Bone marrow (tissue), 2 donors: Measurements from ENCODE around the gene SLC27A3.
"Not testable (repeated sequence)": the region's sequence is repeated elsewhere in the genome, so short reads cannot be mapped to it uniquely, and the experiment has no call there.

ENCODE experiments used
- DNase-seq, 2 donors: peaks; one replicate each; lab custom pipeline; 2025; lab: John Stamatoyannopoulos, UW

SLC27A3 gene

GRCh38 chr1:153763365-153764225 is 11.6 kb upstream of the SLC27A3 start:
- no peak for DNase-seq

DNA sequence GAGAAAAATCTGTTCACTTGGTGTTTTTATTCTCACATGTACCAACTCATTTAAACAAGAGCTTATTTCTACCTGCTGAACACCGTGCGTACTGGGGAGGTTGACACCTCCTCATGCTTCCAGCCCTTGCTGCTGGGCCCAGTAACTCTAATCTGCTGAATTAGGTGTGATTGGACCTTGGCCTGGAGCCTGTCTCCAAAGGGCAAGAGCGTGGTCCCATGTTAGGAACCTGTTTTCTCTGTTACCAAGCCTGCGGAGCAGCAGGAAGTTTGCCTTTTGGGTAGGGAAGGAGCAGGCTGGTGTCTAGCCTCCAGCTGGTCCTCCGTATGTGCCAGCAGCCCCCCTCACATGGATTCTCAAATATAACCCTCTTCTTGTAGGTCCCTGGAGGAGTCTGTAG is 10.9 kb upstream of the SLC27A3 start:
- DNase-seq, result no peak

DNA sequence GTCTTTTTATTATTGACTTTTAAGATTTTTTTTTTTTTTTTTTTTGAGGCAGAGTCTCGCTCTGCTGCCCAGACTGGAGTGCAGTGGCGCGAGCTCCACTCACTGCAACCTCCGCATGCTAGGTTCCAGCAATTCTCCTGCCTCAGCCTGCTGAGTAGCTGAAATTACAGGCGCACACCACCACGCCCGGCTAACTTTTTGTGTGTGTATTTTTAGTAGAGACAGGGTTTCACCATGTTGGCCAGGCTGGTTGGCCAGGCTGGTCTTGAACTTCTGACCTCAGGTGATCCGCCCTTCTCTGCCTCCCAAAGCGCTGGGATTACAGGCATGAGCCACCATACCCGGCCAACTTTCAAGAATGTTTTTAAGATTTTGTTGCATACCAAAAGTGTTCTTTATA is 8.5 kb upstream of the SLC27A3 start:
- not testable (repeated sequence) for DNase-seq

- DNase-seq, result no peak
Measured at GRCh38 chr1:153767519-153767918, 7.7 kb upstream of the SLC27A3 start.

DNA sequence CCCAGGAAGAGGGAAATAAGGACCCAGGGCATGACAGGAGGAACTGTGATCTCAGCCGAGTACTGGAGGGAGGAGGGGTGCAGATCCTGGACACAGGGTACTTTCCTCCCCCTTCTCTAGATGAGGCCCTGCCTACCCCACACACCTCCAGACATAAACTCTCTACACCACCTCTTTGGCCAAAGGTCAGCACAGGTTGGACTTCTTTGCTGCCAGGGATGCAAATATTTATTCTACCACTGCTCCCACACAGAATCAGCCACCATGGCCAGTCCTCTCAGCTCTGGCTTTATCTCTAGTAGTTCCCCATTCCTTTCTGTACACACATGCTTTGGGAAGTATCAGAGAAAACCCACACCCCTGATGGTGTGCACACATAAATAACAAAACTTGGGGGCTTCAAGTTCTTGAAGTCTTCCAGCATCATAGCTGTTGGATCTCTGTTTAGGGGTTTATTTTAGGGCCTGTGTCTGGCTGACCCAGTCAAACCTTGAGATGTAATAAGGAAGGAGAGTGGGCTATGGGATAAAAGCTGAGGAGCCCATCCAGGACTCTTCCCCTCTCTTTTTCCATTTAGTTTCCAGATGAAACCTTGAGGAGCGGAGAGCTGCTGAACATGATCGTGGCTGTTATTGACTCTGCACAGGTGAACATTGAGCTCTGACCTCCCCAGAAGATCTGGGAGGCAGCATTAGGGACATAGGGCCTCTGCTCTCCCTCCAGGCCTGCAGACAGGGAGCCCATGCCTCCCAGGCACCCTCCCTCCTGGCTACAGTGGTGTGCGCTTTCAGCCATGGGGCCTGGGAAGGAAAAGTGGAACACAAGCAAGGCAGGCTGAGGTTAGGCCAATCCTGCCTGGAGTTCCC is 6.7 kb upstream of the SLC27A3 start:
- no peak for DNase-seq

- no peak for DNase-seq
Measured at GRCh38 chr1:153769221-153769620, 6.0 kb upstream of the SLC27A3 start.

GRCh38 chr1:153770797-153771196 is 4.4 kb upstream of the SLC27A3 start:
- no peak for DNase-seq

DNA sequence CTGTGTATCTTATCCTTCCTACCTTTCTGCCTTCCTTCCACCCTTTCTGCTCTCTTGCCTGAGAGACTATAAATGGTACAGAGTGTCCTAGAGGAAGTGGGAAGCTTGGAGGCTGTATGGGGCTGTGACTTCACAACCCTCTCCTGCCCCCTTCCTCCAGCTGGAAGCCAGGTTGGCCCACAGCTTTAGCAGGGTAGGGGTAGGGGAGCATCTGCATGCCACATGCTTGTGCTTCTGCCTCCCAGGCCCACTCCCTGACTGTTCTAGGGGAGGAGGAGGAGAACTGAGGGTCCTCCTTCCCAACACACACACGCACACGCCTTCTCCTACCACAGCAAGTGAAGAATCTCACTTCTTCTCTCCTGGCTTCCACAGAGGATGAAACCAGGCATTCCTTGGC is 3.9 kb upstream of the SLC27A3 start:
- no peak for DNase-seq

DNA sequence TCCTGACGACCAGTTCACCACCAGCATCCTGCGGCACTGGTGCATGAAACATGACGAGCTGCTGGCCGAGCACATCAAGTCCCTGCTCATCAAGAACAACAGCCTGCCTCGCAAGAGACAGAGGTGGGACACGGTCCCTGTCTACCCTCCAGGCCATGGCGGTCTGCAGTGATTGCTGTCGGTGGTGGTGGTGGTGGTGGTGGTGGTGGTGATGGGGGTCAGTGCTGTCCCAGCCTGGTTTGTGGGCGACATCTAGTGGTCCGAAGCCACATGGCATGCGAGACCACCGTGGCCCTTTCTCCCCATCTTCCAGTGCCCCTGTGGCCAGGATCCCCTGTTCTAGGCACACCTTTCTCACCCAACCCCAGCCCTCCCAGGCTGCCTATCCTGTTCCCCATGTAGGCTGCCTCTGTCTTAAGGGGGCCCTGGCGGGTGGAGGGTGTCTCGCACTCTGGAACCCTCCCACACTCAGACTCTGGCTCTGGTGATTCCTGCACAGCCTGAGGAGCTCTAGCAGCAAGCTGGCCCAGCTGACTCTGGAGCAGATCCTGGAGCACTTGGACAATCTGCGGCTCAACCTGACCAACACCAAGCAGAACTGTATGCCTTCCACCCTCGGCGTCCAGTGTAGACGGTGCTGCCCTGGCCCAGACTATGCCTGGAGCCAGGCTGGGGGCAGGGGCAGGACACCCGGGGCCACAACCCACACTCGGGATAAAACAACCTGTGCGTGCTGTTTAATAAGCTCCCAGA is 3.2 kb upstream of the SLC27A3 start:
- DNase-seq, result no peak

GRCh38 chr1:153773096-153773921 is 1.9 kb upstream of the SLC27A3 start:
- peak in 1 of 2 donors; percentile 30 for DNase-seq

GRCh38 chr1:153774026-153774595 is 1.1 kb upstream of the SLC27A3 start:
- peak in 1 of 2 donors; percentile 39 for DNase-seq

GRCh38 chr1:153775458-153776327 is 486 bp downstream of the SLC27A3 start:
- DNase-seq, result peak; percentile 19 to 20

DNA sequence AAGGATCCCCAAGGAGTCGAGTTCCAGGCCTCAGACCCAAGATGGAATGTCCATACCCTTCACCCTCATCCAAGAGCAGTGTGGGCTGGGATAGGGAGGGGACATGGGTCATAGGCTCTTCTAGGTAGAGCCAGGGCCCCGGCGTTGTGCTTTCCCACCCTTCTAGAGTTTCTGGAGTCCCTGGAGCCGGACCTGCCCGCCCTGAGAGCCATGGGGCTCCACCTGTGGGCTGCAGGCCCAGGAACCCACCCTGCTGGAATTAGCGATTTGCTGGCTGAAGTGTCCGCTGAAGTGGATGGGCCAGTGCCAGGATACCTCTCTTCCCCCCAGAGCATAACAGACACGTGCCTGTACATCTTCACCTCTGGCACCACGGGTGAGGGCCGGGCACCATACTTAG is 1.1 kb downstream of the SLC27A3 start:
- no peak for DNase-seq

- DNase-seq, result no peak
Measured at GRCh38 chr1:153776845-153777370, 1.7 kb downstream of the SLC27A3 start.

- DNase-seq, result no peak
Measured at GRCh38 chr1:153777648-153778047, 2.4 kb downstream of the SLC27A3 start.

GRCh38 chr1:153778051-153778823 is 3.0 kb downstream of the SLC27A3 start:
- no peak for DNase-seq

- no peak for DNase-seq
Measured at GRCh38 chr1:153778824-153779519, 3.8 kb downstream of the SLC27A3 start.

DNA sequence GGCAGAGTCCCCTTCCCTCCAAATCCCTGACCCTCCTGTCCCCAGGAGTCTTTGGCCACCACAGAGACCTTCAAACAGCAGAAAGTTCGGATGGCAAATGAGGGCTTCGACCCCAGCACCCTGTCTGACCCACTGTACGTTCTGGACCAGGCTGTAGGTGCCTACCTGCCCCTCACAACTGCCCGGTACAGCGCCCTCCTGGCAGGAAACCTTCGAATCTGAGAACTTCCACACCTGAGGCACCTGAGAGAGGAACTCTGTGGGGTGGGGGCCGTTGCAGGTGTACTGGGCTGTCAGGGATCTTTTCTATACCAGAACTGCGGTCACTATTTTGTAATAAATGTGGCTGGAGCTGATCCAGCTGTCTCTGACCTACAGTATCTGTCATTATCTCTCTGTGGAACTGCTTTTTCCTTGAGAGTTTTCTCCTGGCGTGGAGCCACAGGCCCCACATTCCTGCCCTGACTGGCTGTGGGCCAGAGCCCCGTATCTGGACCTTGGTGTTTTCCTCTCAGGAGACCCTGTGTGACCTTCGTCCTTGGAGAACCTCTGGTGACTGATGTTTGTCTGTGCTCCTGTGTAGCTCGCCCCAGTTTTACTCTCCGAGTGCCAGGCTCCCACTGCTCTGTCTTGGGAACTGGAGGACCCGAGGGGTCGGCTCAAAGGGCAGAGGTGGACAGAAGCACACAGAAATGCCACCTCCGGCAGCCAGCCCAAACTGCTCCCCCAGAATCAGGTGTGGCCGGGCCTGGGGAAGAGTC is 4.8 kb downstream of the SLC27A3 start:
- DNase-seq, result no peak
